AG09319 (cell line): ENCODE data around the gene HOXD11.

Experiments
- DNase-seq: peaks from one replicate; pipeline ENCODE4 v3.0.0-alpha.2; 2010; ENCODE audit warnings: low read depth; ENCODE audit errors: extremely low read depth
- CTCF ChIP-seq: IDR thresholded peaks from 2 replicates; pipeline ENCODE4 v1.5.1; 2011; ENCODE audit warnings: low read depth, mild to moderate bottlenecking, inconsistent platforms, low read length, moderate library complexity

The HOXD11 gene

GRCh38 chr2:176079285-176079830 lies 27.7 kb upstream of the HOXD11 start:
- no peak for TF ChIP-seq CTCF
- DNase-seq = no peak

- TF ChIP-seq CTCF = peak; percentile 39
- no peak for DNase-seq
These were observed 27.1 kb upstream of the HOXD11 start for GRCh38 chr2:176079831-176080539.

GRCh38 chr2:176080540-176081375 lies 26.3 kb upstream of the HOXD11 start:
- no peak for DNase-seq
- TF ChIP-seq CTCF = no peak

DNA sequence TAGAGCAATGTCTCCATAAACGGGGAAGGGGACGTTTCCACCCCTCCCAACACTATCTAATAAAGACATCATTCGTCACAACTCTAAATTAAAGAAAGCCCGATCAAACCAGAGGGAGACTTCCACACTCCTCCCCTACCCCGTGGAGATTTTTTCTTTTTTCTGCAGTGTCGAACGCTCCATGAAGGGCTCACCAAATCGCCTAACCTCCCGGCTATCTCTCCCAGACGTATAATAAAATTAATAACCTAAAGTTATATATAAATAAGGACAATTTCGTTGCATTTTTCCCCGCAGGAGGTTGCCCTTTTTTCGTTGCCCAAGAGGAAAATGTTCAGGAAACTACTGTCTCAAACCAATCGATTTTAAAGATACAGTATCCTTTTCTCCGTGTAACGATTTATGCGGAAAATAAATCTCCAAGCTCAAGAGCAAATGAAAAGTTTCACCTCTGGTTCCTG lies 25.7 kb upstream of the HOXD11 start:
- TF ChIP-seq CTCF = no peak
- no peak for DNase-seq

DNA sequence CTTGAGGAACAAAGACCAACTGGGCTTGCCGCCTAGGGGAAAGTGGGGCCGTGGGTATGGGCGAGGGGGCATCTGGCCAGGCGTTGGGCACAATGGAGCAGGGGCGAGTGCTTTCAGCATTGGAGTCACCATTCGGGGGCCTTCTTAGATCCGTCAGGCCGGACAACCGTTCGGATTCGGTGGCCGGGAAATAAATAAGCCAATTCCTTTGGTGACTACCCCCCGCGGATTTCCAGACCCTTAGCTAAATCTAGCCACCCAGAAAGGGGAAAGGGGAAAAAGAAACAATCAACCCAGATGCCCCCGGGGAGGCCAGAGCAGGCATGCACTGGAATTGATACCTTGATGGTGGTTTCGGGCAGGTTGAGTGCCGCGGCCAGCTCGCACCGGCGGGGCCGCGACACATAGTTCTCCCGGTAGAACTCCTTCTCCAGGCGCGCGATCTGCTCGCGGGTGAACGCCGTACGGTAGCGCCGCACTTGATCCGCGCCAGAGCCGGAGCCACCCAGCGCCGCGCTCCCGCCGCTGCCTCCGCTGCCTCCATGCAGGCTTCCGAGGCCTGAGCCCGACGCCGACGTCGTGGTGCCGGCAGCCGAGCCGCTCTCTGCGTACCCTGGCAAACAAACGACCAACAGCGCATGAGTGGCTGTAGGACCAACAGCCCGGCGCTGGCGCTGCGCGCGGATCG lies 25.1 kb upstream of the HOXD11 start:
- DNase-seq = no peak
- TF ChIP-seq CTCF = no peak

GRCh38 chr2:176082525-176082823 lies 24.6 kb upstream of the HOXD11 start:
- TF ChIP-seq CTCF = no peak
- DNase-seq = no peak
